ENCODE results near the gene R3HCC1L. TPM values are rescaled to one million over a fixed set of nuclear protein-coding genes. Genes with fewer than 3 reads are reported as not detected.
A peak's percentile ranks its signal among the peaks of the same experiment; 100 is the strongest.

R3HCC1L gene
- total and polyA plus RNA-seq, 11 donors = 4.0 to 8.6 (median 5.2) TPM

DNA sequence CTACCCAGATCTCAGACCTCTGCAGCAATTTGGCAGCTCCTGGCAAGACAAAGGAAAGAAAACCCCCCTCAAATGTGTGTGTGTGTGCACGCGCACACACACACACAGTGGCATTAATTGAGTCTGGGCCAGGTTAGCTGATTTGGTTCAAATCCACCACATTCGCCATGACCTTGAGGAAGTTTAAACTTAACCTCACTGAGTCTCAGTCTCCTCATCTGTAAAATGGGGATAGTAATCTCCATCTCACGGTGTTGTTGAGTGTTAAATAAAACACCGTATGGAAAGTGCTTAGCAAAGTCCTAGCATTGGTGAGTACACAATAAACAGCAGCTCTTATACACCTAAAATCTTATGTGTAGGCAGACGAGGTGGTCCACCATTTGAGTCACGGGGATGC lies 128.6 kb downstream of the R3HCC1L start:
- no peak overlapping the region for H3K27ac ChIP-seq
- TF ChIP-seq POLR2A (IDR thresholded peaks at IDR 0.05) = no peak
- TF ChIP-seq, protein P1, sequence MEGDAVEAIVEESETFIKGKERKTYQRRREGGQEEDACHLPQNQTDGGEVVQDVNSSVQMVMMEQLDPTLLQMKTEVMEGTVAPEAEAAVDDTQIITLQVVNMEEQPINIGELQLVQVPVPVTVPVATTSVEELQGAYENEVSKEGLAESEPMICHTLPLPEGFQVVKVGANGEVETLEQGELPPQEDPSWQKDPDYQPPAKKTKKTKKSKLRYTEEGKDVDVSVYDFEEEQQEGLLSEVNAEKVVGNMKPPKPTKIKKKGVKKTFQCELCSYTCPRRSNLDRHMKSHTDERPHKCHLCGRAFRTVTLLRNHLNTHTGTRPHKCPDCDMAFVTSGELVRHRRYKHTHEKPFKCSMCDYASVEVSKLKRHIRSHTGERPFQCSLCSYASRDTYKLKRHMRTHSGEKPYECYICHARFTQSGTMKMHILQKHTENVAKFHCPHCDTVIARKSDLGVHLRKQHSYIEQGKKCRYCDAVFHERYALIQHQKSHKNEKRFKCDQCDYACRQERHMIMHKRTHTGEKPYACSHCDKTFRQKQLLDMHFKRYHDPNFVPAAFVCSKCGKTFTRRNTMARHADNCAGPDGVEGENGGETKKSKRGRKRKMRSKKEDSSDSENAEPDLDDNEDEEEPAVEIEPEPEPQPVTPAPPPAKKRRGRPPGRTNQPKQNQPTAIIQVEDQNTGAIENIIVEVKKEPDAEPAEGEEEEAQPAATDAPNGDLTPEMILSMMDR (IDR thresholded peaks at IDR 0.05) = no peak
- ATAC-seq (no peak), DNase-seq (no peak)
- WGBS, 4 donors = 95 to 97% (median 96%) methylated on average over 7 of the region's 7 CpGs
- H3K27me3 ChIP-seq = peaks cover 0 to 8% (median 0%) of the 10 kb centered on the region in 9 donors
- no peaks in the 10 kb centered on the region for H3K36me3 ChIP-seq
- intact Hi-C loops (cut with DNase I) = loop anchor here in 4 of 10 donors (2.0 to 10.0 kb wide), 3 partner anchors 44 to 132 kb away; no protein-coding TSS in a partner anchor
- H3K9me3 ChIP-seq = no peaks in the 10 kb centered on the region
- peaks cover 0 to 12% (median 4%) of the 10 kb centered on the region in 12 donors for H3K4me1 ChIP-seq
- H3K4me3 ChIP-seq = no peak overlapping the region

DNA sequence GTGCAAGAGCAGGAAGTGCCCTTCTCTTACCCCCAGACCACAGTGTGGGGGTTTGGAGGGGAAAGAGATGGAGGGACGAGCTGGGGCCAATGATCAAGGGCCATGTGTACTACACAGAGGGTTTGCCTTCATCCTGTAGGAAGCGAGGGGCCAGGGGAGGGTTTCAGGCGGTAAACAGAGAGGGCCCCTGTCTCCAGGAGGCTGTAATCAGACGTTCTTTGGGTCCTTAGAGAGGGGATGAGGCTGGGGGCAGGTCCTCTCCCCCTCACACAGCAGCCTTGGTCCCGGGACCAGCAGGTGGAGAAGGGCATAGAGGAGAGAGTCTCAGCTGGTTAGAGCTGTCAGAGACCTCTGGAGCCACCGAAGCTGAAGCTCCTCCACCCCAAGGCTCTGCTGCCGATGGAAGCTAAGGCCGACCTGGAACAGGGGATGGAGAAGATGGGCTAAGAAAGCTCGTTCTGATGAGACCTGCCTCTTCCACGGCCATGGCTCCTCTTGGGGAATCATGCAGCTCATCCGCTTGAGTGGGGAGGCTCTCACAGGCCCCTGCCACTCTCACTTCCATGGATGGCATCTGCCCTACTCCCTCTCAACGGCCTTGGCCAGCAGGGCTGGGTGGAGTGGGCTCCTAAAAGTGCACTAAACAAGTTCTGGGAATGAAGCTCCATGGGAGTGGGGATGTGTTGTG lies 130.1 kb downstream of the R3HCC1L start:
- no peaks in the 10 kb centered on the region for H3K36me3 ChIP-seq
- ATAC-seq = no peak
- 89 to 91% (median 90%) methylated on average over 12 of the region's 12 CpGs for WGBS, 4 donors
- no peaks in the 10 kb centered on the region for H3K9me3 ChIP-seq
- H3K4me3 ChIP-seq = no peak overlapping the region
- H3K27me3 ChIP-seq = peaks cover 0 to 18% (median 0%) of the 10 kb centered on the region in 9 donors
- intact Hi-C loops (cut with DNase I) = loop anchor here in 5 of 10 donors (5.0 to 10.0 kb wide), 5 partner anchors 43 to 198 kb away; partner anchors contain the start of gene PYROXD2 (in 1 of the 5)
- no peak for DNase-seq
- TF ChIP-seq, protein P1 (IDR thresholded peaks at IDR 0.05) = no peak
- TF ChIP-seq POLR2A (IDR thresholded peaks at IDR 0.05) = no peak
- H3K27ac ChIP-seq = no peak overlapping the region
- peaks cover 0 to 24% (median 15%) of the 10 kb centered on the region in 12 donors for H3K4me1 ChIP-seq

DNA sequence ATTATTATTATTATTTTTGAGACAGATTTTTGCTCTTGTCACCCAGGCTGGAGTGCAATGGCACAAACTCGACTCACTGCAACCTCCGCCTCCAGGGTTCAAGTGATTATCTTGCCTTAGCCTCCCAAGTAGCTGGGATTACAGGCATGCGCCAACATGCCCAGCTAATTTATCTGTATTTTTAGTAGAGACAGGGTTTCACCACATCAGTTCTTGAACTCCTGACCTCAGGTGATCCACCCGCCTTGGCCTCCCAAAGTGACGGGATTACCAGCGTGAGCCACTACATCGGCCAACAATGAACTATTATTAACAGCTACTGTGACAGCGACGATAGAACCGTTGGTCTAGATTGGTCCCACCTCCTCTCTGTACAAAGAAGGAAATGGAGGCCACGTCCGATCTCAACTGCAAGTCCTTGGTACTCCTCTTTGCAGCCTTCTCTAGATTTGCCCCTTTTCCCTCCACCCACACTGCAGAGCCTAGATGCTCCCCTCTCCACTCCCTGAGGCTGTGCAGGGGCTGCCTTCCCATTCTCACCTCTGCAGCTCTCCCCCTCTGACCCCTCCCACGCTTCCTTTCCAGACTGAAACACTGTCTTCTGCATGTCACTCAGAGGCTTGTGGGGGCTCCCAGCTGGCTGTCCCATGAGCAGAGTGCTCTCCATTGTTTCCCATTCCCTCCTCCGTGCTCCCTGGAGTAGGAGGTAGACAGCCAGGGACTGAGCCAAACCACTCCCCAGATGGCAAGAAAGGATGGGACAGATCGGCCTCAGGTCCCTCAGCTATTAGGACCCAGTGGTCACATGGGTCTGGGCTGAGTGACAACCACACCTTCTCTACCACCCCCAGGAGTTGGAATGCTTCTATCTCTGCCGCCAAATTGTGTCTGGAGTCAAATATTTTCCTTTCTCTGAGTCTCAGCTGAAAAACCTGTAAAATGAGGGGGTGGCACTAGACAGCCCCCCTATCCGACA lies 131.2 kb downstream of the R3HCC1L start:
- TF ChIP-seq, protein P1 (IDR thresholded peaks at IDR 0.05) = no peak
- no peak for TF ChIP-seq POLR2A (IDR thresholded peaks at IDR 0.05)
- no peak for ATAC-seq
- H3K9me3 ChIP-seq = no peaks in the 10 kb centered on the region
- no peak overlapping the region for H3K4me3 ChIP-seq
- intact Hi-C loops (cut with DNase I) = loop anchor here in 4 of 10 donors (5.0 to 10.0 kb wide), 4 partner anchors 47 to 197 kb away; partner anchors contain the start of gene PYROXD2 (in 1 of the 4)
- peak overlapping the region in 2 of 12 donors; percentile 28 to 40 for H3K27ac ChIP-seq
- WGBS, 4 donors = 60 to 64% (median 63%) methylated on average over 15 to 17 of the region's 17 CpGs
- no peaks in the 10 kb centered on the region for H3K36me3 ChIP-seq
- peaks cover 0 to 18% (median 0%) of the 10 kb centered on the region in 9 donors for H3K27me3 ChIP-seq
- no peak for DNase-seq
- peaks cover 0 to 34% (median 22%) of the 10 kb centered on the region in 12 donors for H3K4me1 ChIP-seq
